HG03280 (cell line): ENCODE data around the gene CCNL2.

Source experiments
- ATAC-seq: cut with Tn5 transposase; IDR thresholded peaks from one replicate; pipeline ENCODE4 v1.9.1; 2021; ENCODE audit warnings: mild to moderate bottlenecking, moderate library complexity; ENCODE audit not compliant: unreplicated experiment

The CCNL2 gene

DNA sequence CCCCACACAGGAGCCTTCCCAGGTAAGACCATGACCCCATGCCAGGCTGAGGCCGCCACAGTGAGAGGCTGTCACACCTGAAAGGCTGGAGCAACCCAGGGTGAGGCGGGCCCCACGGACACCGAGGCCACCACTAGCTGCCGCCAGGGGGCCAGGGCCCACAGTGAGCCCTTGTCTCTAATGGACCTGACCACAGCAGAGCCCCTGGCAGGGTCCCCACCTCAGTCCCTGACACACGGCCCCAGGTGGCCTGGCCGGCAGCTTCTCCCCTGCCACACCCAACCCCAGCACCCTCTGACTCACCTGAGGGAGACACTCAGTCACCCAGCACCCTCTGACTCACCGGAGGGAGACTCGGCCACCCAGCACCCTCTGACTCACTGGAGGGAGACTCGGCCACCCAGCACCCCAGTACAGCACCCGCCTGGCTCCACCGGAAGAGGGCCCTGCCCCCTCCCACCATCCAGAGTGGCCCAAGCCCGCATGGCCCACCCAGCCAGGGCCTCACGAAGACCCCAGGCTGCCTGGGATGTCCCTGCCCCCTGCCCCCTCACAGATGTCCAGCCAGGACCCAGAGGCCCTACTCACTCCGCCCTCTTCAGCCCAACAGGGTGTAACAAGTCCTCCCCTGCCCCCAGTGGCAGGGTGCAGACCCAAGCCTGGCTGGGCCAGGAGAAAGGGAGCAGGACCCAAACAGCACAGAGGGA, 54.3 kb downstream of the CCNL2 start:
- ATAC-seq, result no peak

GRCh38 chr1:1343811-1344421, 55.2 kb downstream of the CCNL2 start:
- ATAC-seq, result no peak

DNA sequence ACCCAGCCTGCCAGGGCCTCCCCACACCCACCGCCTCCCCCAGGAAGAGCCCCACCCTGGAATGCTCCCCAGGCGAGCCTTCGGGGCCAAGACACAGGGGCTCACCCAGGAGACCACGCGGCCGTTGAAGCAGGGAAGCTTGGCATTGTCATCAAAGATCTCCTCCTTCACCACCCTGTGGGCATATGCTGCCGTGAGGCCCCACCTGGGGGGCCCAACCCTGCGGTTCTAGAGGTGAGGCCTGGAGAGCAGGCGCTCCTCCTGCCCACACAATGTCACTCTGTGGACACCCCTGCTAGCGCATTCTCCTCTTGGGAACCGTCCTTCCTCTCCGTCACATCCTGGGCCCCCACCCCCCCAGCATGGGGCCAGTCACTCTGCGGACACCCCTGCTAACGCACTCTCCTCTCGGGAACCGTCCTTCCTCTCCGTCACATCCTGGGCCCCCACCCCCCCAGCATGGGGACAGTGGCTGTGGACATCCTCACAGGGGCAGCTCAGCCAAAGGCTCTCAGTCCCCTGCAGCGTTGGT, 56.5 kb downstream of the CCNL2 start:
- no peak for ATAC-seq

- no peak for ATAC-seq
Measured at GRCh38 chr1:1342061-1342562, 57.0 kb downstream of the CCNL2 start.

GRCh38 chr1:1341549-1342021, 57.5 kb downstream of the CCNL2 start:
- no peak for ATAC-seq

DNA sequence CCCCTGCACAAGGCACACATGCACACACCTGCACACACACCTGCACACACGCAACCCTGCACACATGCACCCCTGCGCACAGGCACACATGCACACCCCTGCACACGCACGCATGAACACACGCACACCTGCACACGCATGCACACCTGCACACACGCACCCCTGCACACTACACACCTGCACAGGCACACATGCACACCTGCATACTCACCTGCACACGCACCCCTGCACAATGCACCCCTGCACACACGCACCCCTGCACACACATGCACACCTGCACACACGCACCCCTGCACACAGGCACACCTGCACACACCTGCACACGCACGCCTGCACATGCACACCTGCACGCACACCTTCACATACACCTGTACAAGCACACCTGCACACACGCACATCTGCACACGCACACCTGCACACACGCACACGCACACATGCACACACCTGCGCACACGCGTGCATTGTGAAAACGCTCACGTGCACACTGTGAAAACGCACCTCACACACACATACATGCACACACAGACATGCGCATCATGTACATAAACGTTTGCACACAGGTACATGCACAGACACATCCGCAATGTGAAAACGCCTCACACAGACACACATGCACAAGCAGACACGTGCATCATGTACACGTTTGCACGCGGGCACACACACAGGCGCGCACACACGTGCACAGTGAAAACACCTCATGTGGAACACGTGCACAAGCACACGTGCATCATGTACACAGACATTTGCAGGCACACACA, 58.2 kb downstream of the CCNL2 start:
- ATAC-seq, result no peak

- ATAC-seq, result no peak
Measured at GRCh38 chr1:1340185-1340584, 59.0 kb downstream of the CCNL2 start.

GRCh38 chr1:1338278-1338677, 60.9 kb downstream of the CCNL2 start:
- no peak for ATAC-seq

- ATAC-seq, result no peak
Measured at GRCh38 chr1:1337793-1338147, 61.4 kb downstream of the CCNL2 start.

- ATAC-seq, result no peak
Measured at GRCh38 chr1:1336931-1337792, 62.0 kb downstream of the CCNL2 start.

GRCh38 chr1:1336446-1336845, 62.7 kb downstream of the CCNL2 start:
- ATAC-seq, result no peak

GRCh38 chr1:1335792-1336248, 63.3 kb downstream of the CCNL2 start:
- no peak for ATAC-seq
